ENCODE data around the gene BAHCC1.

Gene BAHCC1

GRCh38 chr17:81464586-81464985 is 69.3 kb downstream of the BAHCC1 start:
- no peak for DNase-seq

- no peak for DNase-seq
Observed at GRCh38 chr17:81465910-81466309, 70.7 kb downstream of the BAHCC1 start.

GRCh38 chr17:81466564-81467472 is 71.6 kb downstream of the BAHCC1 start:
- no peak for DNase-seq

GRCh38 chr17:81468111-81468769 is 73.0 kb downstream of the BAHCC1 start:
- no peak for DNase-seq

DNA sequence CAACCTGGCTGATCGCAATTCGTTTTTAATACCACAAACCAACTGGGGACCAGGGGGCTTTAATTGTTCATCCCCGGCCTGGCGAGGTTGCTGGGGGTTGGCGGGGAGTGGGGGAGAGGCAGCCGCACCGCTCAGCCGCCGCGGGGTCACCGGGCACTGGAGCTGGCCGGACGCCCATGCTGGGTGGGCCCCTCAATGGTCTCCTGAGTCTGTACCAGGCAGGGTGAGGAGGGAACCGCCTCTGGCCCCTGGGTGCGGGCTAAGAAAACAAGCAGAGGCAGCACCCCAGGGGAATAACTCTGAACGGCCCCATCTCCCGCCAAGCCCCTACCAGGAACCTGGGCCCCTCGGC is 73.5 kb downstream of the BAHCC1 start:
- no peak for DNase-seq

DNA sequence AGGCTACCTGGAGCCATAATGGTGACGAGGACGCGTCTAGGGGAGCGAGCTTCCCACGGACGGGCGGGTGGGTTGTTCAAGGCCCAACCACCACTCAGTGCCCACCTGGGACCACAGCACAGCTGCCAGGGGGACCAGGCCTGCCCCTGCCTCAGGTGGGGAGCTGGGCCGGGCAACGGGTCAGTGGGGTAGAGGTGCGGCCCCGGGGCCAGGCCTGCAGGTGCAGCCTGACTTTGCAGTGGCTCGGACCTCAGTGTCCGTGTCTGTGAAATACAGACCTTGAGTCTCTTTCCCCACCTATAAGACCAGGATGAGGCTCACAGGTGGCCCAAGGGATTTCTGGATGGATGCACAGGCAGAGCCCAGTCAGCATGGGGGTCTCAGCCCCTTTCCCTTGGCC is 74.0 kb downstream of the BAHCC1 start:
- no peak for DNase-seq

- no peak for DNase-seq
Observed at GRCh38 chr17:81470270-81470943, 75.2 kb downstream of the BAHCC1 start.

DNA sequence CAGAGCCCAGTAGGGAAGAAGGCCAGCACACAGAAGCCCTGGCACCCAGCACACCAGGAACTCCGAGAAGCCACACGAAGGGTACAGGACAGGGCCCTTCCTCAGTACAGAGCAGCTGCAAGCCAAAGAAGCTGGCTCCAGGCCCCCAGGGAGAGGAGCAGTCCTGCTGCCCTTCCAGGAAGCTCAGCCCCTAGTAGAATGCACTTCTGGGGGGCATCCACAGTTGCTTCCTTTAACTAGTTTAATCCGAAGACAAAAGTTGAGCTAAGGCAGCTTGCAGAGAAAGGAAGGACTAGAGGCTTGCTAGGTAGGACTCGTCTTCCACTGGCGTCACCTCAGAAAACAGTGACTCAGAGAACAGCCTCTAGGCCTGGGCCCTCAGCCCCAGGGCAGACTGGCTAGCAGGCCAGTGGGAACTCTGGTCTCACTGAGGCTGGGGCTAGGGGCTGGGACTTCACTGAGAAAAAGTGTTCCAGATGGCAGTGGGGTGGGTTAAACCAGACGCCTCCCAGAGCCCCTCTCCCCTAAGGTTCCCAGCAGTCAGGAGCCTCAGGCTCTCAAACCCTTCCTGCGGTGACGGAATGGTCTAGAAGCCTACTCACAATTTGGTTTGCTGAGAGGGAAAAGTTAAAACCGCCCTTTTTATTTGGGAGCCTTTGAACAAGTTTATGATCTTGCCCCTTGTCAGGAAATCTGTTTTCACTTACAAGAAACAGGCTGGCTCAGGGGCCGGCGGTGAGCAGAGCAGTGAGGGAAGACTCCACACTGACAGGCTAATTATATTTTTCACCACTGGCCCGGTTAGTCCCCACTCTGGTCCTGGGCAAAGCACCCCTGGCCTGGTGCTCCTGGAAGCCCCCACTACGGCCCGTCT is 75.9 kb downstream of the BAHCC1 start:
- DNase-seq = no peak

DNA sequence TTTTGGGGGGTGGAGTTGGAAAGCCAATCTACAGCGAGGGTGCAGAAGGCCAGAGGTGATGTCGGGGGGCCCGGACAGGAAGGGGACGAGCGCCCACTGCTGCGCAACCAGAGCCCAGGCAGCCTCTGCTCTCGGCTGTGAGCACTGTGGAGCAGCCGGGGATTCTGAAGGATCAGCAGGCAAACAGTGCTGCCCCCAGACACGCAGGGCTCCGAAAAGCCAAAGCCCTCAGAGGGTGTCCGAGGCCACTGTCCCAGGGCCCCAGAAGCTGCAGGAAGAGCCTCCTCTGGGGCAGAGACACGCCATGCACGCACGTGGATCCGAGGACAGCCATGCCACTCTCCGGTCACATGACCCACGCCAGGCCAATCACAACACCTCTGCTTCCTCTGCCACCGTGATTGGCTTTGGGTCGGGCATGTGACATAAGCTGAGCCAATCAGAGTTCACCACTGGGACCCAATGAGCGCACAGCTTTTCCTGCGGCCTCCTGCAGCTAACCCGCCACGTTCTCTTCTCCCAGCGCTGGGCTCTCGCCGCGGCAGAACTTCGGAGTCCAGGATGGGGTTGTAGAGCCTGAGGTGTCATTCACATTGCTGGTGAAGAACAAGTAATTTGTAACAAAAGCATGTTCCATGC is 76.7 kb downstream of the BAHCC1 start:
- DNase-seq = no peak

DNA sequence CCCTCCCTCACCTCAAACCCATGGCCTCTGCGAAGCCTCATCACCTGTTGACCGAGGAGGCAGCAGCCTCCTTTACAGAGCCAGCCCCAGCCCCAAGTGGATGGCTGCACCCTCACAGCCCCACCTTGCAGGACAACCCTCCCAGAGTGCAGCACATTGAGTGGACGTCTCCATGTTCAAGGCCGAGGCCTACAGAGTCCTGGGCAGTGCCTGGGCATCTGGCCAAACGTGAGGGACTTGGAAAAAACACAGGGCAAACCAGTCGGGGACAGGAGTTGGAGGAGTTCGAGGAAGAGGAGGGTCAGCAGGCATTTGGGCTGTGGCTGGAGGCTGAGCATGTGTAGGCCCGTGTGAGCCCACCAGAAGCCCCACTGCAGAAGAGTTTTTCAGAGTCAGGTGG is 77.8 kb downstream of the BAHCC1 start:
- no peak for DNase-seq

- no peak for DNase-seq
Observed at GRCh38 chr17:81474958-81475357, 79.7 kb downstream of the BAHCC1 start.

GRCh38 chr17:81476097-81476496 is 80.8 kb downstream of the BAHCC1 start:
- DNase-seq = no peak

- no peak for DNase-seq
Observed at GRCh38 chr17:81476635-81477034, 81.4 kb downstream of the BAHCC1 start.

GRCh38 chr17:81477173-81477572 is 81.9 kb downstream of the BAHCC1 start:
- no peak for DNase-seq

GRCh38 chr17:81478119-81478518 is 82.9 kb downstream of the BAHCC1 start:
- DNase-seq = no peak

DNA sequence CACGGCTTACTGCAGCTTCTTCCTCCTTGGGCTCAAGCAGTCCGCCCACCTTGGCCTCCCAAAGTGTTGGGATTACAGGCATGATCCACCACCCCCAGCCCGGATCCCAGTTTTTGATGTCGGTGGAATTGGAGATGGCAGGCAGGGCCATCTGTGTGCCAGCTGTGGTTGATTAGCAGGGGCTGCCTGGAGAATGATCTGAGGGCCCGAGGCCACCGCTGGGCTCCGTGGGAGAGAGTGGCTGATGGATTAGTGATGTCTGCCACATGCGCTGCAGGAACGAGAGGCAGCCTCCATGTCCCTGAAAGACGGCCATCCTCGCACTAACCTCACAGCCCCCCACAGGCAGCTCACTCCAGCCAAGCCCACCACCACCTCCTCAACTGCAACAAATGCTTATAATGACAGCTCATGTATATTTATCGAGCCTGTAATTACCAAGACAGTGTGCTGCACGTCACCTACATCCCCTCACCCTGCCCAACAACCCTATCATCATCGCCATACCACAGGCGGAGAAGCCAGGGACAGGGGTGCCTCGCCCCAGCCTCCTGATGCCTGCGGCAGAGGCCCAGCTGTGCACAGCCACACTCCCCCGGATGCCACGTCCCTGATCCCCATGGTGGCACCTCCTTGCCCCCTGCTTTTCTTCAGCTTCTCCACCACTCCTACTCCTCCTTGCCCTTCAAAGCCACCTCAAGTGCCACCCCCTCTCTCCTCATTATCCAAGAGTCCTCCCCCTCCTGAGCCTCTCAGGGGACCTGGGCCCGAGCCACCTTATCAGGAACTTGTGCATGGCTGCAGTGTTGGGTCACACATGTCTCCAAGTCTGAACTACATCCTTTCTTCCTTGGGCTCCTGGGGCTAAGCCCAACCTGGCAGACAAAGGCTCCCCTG is 84.2 kb downstream of the BAHCC1 start:
- DNase-seq = no peak

- no peak for DNase-seq
Observed at GRCh38 chr17:81480140-81481072, 85.1 kb downstream of the BAHCC1 start.

- DNase-seq = peak; percentile 36
Observed at GRCh38 chr17:81481073-81481799, 86.0 kb downstream of the BAHCC1 start.

DNA sequence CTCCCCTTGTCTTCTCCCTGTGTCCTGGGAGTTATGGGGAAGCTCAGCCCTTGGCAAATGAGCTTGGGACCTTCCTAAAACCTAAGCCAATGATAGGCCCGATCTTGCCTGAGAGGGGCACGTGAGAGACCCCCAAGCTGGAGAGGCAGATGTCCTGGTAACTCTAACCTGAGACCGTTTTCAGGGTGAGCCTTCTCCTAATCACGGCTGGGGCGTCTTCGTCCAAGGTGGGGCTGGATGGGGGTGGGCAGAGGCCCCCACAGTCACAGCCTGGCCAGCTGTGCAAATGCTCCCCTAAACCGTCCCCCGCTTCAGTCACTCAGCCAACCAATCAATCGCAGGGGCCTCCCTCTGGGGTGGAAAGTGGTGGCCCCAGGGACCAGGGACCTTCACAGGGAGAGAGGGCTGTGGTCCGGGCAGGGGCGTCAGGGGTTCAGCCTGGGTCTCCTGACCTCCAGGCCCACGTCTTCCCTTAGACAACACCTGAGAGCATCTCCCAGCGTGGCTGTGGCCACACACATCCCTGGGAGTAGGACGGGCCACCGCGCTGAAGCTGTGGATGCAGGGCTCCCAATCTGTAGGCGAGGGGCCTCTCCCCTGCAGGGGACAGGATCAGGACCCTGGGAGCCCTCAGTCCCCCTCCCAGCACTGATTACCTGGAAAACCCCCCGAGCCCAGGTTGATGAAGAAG is 86.7 kb downstream of the BAHCC1 start:
- no peak for DNase-seq

All from T-helper 9 cell (primary cell).